Fibroblast of skin of left biceps (primary cell): ENCODE measurements around the gene LCE3C.
"Not testable (repeated sequence)": the region's sequence is repeated elsewhere in the genome, so short reads cannot be mapped to it uniquely, and the experiment has no call there.

Experiments
- DNase-seq, 2 experiments: peaks; one replicate each; pipeline ENCODE4 v3.0.0-alpha.2; 2013; ENCODE audit warnings: low read depth in 2 of 2

Gene LCE3C

GRCh38 chr1:152599934-152600333 lies at the start of gene LCE3C:
LCE3C (plus strand) TSS chr1:152600234; CDS start chr1:152600732, 498 bp downstream.
- no peak for DNase-seq

- no peak for DNase-seq
Measured at GRCh38 chr1:152565115-152565514, 34.9 kb upstream of the LCE3C start.

GRCh38 chr1:152565535-152566215 lies 34.4 kb upstream of the LCE3C start:
- no peak for DNase-seq

- DNase-seq: no peak
Measured at GRCh38 chr1:152566681-152567080, 33.4 kb upstream of the LCE3C start, which contains the start of gene LCE3E. LCE3E (minus strand) TSS chr1:152566780; CDS start chr1:152566208, 572 bp downstream.

GRCh38 chr1:152577168-152577567 lies 22.9 kb upstream of the LCE3C start:
- no peak for DNase-seq

GRCh38 chr1:152579526-152579925 lies 20.5 kb upstream of the LCE3C start:
- DNase-seq: not testable (repeated sequence)

- no peak for DNase-seq
Measured at GRCh38 chr1:152580433-152580832, 19.6 kb upstream of the LCE3C start, which contains the start of gene LCE3D. LCE3D (minus strand) TSS chr1:152580516; CDS start chr1:152579936, 580 bp downstream.

GRCh38 chr1:152582647-152583046 lies 17.4 kb upstream of the LCE3C start:
- no peak for DNase-seq

- no peak for DNase-seq
Measured at GRCh38 chr1:152585586-152585985, 14.4 kb upstream of the LCE3C start.

- no peak for DNase-seq
Measured at GRCh38 chr1:152596986-152597385, 3.0 kb upstream of the LCE3C start.

GRCh38 chr1:152613511-152613910 lies 13.5 kb downstream of the LCE3C start, which contains the start of gene LCE3B:
LCE3B (plus strand) TSS chr1:152613811; CDS start chr1:152613811, 0 bp downstream.
- DNase-seq: no peak

GRCh38 chr1:152621993-152622392 lies 22.0 kb downstream of the LCE3C start:
- DNase-seq: no peak

- no peak for DNase-seq
Measured at GRCh38 chr1:152622803-152623202, 22.8 kb downstream of the LCE3C start, which contains the start of gene LCE3A. LCE3A (minus strand) TSS chr1:152623103; CDS start chr1:152623103, 0 bp downstream.

- no peak for DNase-seq
Measured at GRCh38 chr1:152623203-152623844, 23.3 kb downstream of the LCE3C start.

GRCh38 chr1:152626744-152627143 lies 26.7 kb downstream of the LCE3C start:
- DNase-seq: no peak

- no peak for DNase-seq
Measured at GRCh38 chr1:152630596-152630995, 30.6 kb downstream of the LCE3C start.

- DNase-seq: no peak
Measured at GRCh38 chr1:152640351-152640750, 40.3 kb downstream of the LCE3C start.

GRCh38 chr1:152643945-152644344 lies 43.9 kb downstream of the LCE3C start:
- no peak for DNase-seq

GRCh38 chr1:152645146-152645545 lies 45.1 kb downstream of the LCE3C start:
- no peak for DNase-seq

- no peak for DNase-seq
Measured at GRCh38 chr1:152646656-152647055, 46.6 kb downstream of the LCE3C start.
